Colonic mucosa (tissue), 4 donors: ENCODE measurements around the gene CBLIF. TPM values are rescaled to one million over a fixed set of nuclear protein-coding genes. Genes with fewer than 3 reads are reported as not detected.

Experiments used
- DNase-seq: peaks from one replicate; pipeline ENCODE4 v3.0.0-alpha.2; 2020
- H3K27ac ChIP-seq: fragments of 200-600 bp; one replicate; pipeline ENCODE4 v1.8.0; 2021
- H3K27me3 ChIP-seq: fragments of 200-600 bp; one replicate; pipeline ENCODE4 v1.8.0; 2021
- H3K36me3 ChIP-seq: fragments of 200-600 bp; one replicate; pipeline ENCODE4 v1.8.0; 2021
- H3K4me1 ChIP-seq: fragments of 200-600 bp; one replicate; pipeline ENCODE4 v1.8.0; 2021; ENCODE audit warnings: mild to moderate bottlenecking
- H3K4me3 ChIP-seq: fragments of 200-600 bp; one replicate; pipeline ENCODE4 v1.8.0; 2021
- H3K9ac ChIP-seq, 2 donors: one replicate each; pipeline ENCODE4 v1.7.0; 2013; ENCODE audit warnings: control low read depth in 2 of 2, low read depth in 2 of 2, low read length in 2 of 2
- H3K9me3 ChIP-seq: fragments of 200-600 bp; one replicate; pipeline ENCODE4 v1.8.0; 2021
- intact Hi-C: fragments of 100-400 bp; cut with DNase I; formaldehyde crosslinking; loops from one replicate; pipeline ENCODE4 v1.14.1; 2022
- total RNA-seq, 2 donors: library from RNA; stranded (reverse); fragmentation: NEBNext Ultra II Directional in 1 of 2; extraction: Animal tissue kit (Norgen Biotek cat#: 25700) in 1 of 2; gene quantifications; one replicate each; pipeline ENCODE4 v1.2.1, GENCODE V29; 2021
- TF ChIP-seq, protein P1 (sequence below): fragments of 200-600 bp; IDR thresholded peaks from one replicate; pipeline ENCODE4 v1.8.0; 2022; ENCODE audit warnings: antibody characterized with exemption, mild to moderate bottlenecking
- donor health status: healthy.
- donor health status: DM: no; HTN: no; CAD: no.
- donor health status: DM: no; HTN: no; CAD: no.

The CBLIF gene
- total RNA-seq, 2 donors from 2014 or later: 0.48 TPM; not detected in 1

DNA sequence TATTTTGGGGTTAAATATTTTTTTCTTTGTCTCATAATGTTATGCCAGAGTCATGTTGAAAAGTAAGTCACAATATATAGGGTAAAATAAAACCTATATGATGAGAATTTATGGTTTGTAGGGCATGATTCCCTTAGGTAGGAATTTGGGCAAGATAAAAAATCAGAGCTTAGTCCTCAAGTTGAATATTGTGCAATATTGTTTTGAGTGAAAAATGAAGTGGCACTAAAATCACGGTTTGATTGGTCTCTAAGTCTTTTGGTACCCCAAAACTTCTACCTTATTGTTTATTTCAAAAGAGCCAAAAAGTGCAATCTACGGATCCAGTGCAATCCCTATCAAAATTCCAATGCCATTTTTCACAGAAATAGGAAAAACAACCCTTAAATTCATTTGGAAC lies 33.1 kb downstream of the CBLIF start:
- intact Hi-C loops: no loop called here
- Histone ChIP-seq H3K36me3 (no peaks in the 10 kb centered on the region), H3K27ac (no peak overlapping the region), H3K27me3 (no peaks in the 10 kb centered on the region), H3K9ac (no peak overlapping the region), H3K4me1 (no peaks in the 10 kb centered on the region), H3K4me3 (no peak overlapping the region), H3K9me3 (no peaks in the 10 kb centered on the region)
- DNase-seq: no peak
- TF ChIP-seq, protein P1, sequence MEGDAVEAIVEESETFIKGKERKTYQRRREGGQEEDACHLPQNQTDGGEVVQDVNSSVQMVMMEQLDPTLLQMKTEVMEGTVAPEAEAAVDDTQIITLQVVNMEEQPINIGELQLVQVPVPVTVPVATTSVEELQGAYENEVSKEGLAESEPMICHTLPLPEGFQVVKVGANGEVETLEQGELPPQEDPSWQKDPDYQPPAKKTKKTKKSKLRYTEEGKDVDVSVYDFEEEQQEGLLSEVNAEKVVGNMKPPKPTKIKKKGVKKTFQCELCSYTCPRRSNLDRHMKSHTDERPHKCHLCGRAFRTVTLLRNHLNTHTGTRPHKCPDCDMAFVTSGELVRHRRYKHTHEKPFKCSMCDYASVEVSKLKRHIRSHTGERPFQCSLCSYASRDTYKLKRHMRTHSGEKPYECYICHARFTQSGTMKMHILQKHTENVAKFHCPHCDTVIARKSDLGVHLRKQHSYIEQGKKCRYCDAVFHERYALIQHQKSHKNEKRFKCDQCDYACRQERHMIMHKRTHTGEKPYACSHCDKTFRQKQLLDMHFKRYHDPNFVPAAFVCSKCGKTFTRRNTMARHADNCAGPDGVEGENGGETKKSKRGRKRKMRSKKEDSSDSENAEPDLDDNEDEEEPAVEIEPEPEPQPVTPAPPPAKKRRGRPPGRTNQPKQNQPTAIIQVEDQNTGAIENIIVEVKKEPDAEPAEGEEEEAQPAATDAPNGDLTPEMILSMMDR: no peak

DNA sequence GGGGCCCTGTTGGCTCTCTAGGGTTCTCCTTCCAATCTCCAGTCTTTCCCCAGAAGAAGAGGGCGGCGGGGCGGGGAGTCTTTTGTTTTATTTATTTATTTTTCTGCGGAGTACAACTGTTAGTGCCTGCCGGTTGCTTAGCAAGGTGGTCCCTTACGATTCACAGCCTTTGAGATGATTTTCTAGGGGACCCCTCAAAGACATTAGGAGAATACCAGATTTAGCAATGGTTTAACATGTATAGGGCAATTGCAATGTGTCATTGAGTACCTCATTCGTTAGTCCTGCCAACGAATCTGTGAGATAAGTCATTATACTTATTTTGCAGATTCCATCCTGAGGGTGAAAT lies 34.4 kb downstream of the CBLIF start:
- peak overlapping the region; percentile 59 for H3K4me3 ChIP-seq
- DNase-seq: no peak
- H3K27ac ChIP-seq: peak overlapping the region; percentile 81
- H3K9me3 ChIP-seq: no peaks in the 10 kb centered on the region
- TF ChIP-seq, protein P1: no peak
- H3K36me3 ChIP-seq: no peaks in the 10 kb centered on the region
- H3K27me3 ChIP-seq: no peaks in the 10 kb centered on the region
- intact Hi-C loops: no loop called here
- H3K9ac ChIP-seq: peak overlapping the region in 1 of 2 donors; percentile 89
- H3K4me1 ChIP-seq: no peaks in the 10 kb centered on the region

DNA sequence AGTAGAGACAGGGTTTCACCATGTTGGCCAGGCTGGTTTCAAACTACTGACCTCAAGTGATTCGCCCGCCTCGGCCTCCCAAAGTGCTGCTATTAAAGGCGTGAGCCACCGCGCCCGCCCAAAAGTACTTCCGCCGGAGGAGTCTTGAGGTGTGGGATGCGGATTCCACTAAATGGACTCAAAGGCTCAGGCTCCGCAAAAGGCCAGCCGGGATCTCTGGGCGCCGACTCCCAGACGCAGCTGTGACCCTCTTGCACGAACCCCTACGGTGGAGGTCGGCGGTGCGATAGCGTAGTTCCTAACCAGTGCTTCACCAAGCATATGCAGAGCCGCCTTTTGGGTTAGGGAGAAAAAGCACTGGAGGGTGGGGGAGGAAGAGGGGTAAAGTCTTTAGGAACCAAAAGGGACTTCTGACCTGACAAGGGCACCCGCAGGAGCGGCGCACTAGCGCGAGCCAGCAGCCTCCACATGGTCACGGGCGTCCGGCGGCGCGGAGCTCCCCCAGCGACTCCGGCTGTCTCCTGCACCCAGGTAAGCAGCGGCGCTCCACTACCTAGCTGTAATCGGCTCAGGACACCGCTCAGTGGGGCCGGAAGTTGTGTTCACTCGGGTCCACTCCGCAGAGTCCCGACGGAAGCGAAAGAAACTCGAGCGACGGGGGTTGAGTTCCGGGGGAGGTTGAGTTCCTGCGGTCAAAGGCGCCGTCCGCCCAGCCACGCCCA lies 34.9 kb downstream of the CBLIF start, which contains the start of gene MRPL16:
MRPL16 (minus strand) TSS at position 590 of the 722 bp plus-strand sequence; CDS start at position 470, 120 bp downstream.
- Histone ChIP-seq H3K9ac (peak within 1 kb of the TSS; percentile 89 to 91), H3K4me1 (no peaks in the 10 kb centered on the region), H3K9me3 (no peaks in the 10 kb centered on the region), H3K27me3 (no peaks in the 10 kb centered on the region), H3K36me3 (no peaks in the 10 kb centered on the region), H3K4me3 (peak within 1 kb of the TSS; percentile 59), H3K27ac (peak within 1 kb of the TSS; percentile 81)
- peak; percentile 92 for DNase-seq
- intact Hi-C loops: no loop called here
- TF ChIP-seq, protein P1: peak; percentile 17

GRCh38 chr11:59807047-59807610 lies 38.2 kb downstream of the CBLIF start:
- H3K9me3 ChIP-seq: no peaks in the 10 kb centered on the region
- DNase-seq: no peak
- H3K4me1 ChIP-seq: no peaks in the 10 kb centered on the region
- no peak overlapping the region for H3K9ac ChIP-seq
- H3K27ac ChIP-seq: peak overlapping the region; percentile 25
- intact Hi-C loops: loop anchor here (10.0 kb wide), 2 partner anchors 132 to 272 kb away; no protein-coding TSS in a partner anchor
- no peaks in the 10 kb centered on the region for H3K27me3 ChIP-seq
- TF ChIP-seq, protein P1: no peak
- no peak overlapping the region for H3K4me3 ChIP-seq
- no peaks in the 10 kb centered on the region for H3K36me3 ChIP-seq

- intact Hi-C loops: loop anchor here (10.0 kb wide), 2 partner anchors 129 to 269 kb away; no protein-coding TSS in a partner anchor
- Histone ChIP-seq H3K9ac (no peak overlapping the region), H3K4me1 (peaks cover 8% of the 10 kb centered on the region), H3K9me3 (no peaks in the 10 kb centered on the region), H3K36me3 (peaks cover 2% of the 10 kb centered on the region), H3K4me3 (no peak overlapping the region), H3K27me3 (no peaks in the 10 kb centered on the region), H3K27ac (no peak overlapping the region)
- no peak for DNase-seq
- TF ChIP-seq, protein P1: no peak
Measured at GRCh38 chr11:59804061-59804460, 41.2 kb downstream of the CBLIF start.
